ENCODE results near the gene DNAH6. TPM values are rescaled to one million over a fixed set of nuclear protein-coding genes. Genes with fewer than 3 reads are reported as not detected.
A peak's percentile ranks its signal among the peaks of the same experiment; 100 is the strongest.
"Not testable (repeated sequence)": the region's sequence is repeated elsewhere in the genome, so short reads cannot be mapped to it uniquely, and the experiment has no call there.

DNAH6 gene
- total RNA-seq, 8 experiments from 2014 or later: 0.14 to 7.4 (median 1.1) TPM

GRCh38 chr2:84749442-84749841, 233.1 kb downstream of the DNAH6 start:
- in situ Hi-C loops (cut with MboI; ENCODE audit: low pct_unique_long_range_greater_than_20kb in 2 of 9, low sequenced_read_pairs in 9 of 9, unreplicated experiment in 9 of 9): no loop called here

GRCh38 chr2:84755096-84755495, 238.8 kb downstream of the DNAH6 start:
- H3K4me1 ChIP-seq (replicated peaks in 1 of 2): no peaks in the 10 kb centered on the region
- in situ Hi-C loops (cut with MboI; ENCODE audit: low pct_unique_long_range_greater_than_20kb in 2 of 9, low sequenced_read_pairs in 9 of 9, unreplicated experiment in 9 of 9): no loop called here
- no peak for ATAC-seq (replicated peaks in 6 of 8)
- H3K27ac ChIP-seq: no peak overlapping the region
- 86 to 100% (median 100%) methylated on average over 1 of the region's 1 CpG; no CpG with 5 or more reads in 3 of the 10 experiments for WGBS, 10 experiments
- H3K4me3 ChIP-seq: no peak overlapping the region

More at GRCh38 chr2:84749442-84749841, 233.1 kb downstream of the DNAH6 start:
- Histone ChIP-seq H3K4me1 (replicated peaks in 1 of 2) (no peaks in the 10 kb centered on the region), H3K4me3 (no peak overlapping the region), H3K27ac (no peak overlapping the region)
- no peak for ATAC-seq (replicated peaks in 6 of 8)

- Histone ChIP-seq H3K27ac (no peak overlapping the region), H3K4me3 (no peak overlapping the region), H3K4me1 (replicated peaks in 1 of 2) (no peaks in the 10 kb centered on the region)
- ATAC-seq (replicated peaks in 6 of 8): no peak
- 19 to 100% (median 60%) methylated on average over 1 to 3 of the region's 3 CpGs; no CpG with 5 or more reads in 3 of the 10 experiments for WGBS, 10 experiments
- in situ Hi-C loops (cut with MboI; ENCODE audit: low pct_unique_long_range_greater_than_20kb in 2 of 9, low sequenced_read_pairs in 9 of 9, unreplicated experiment in 9 of 9): no loop called here
Measured at GRCh38 chr2:84757648-84758047, 241.3 kb downstream of the DNAH6 start.

- Histone ChIP-seq H3K27ac (no peak overlapping the region), H3K4me1 (replicated peaks in 1 of 2) (no peaks in the 10 kb centered on the region), H3K4me3 (no peak overlapping the region)
- 28 to 100% (median 83%) methylated on average over 2 of the region's 2 CpGs; no CpG with 5 or more reads in 1 of the 10 experiments for WGBS, 10 experiments
- in situ Hi-C loops (cut with MboI; ENCODE audit: low pct_unique_long_range_greater_than_20kb in 2 of 9, low sequenced_read_pairs in 9 of 9, unreplicated experiment in 9 of 9): no loop called here
- ATAC-seq (replicated peaks in 6 of 8): no peak
Measured at GRCh38 chr2:84766791-84767190, 250.5 kb downstream of the DNAH6 start.

GRCh38 chr2:84768840-84769239, 252.5 kb downstream of the DNAH6 start:
- Histone ChIP-seq H3K4me1 (replicated peaks in 1 of 2) (no peaks in the 10 kb centered on the region), H3K4me3 (no peak overlapping the region), H3K27ac (no peak overlapping the region)
- 0 to 100% (median 85%) methylated on average over 1 to 3 of the region's 4 CpGs; no CpG with 5 or more reads in 2 of the 10 experiments for WGBS, 10 experiments
- no peak for ATAC-seq (replicated peaks in 6 of 8)
- in situ Hi-C loops (cut with MboI; ENCODE audit: low pct_unique_long_range_greater_than_20kb in 2 of 9, low sequenced_read_pairs in 9 of 9, unreplicated experiment in 9 of 9): no loop called here

GRCh38 chr2:84770280-84770679, 254.0 kb downstream of the DNAH6 start:
- 0 to 100% (median 79%) methylated on average over 1 of the region's 1 CpG for WGBS, 10 experiments
- no peak overlapping the region for H3K4me3 ChIP-seq
- ATAC-seq (replicated peaks in 6 of 8): no peak
- no peak overlapping the region for H3K27ac ChIP-seq
- H3K4me1 ChIP-seq (replicated peaks in 1 of 2): no peaks in the 10 kb centered on the region
- in situ Hi-C loops (cut with MboI; ENCODE audit: low pct_unique_long_range_greater_than_20kb in 2 of 9, low sequenced_read_pairs in 9 of 9, unreplicated experiment in 9 of 9): no loop called here

GRCh38 chr2:84771251-84771650, 255.0 kb downstream of the DNAH6 start:
- H3K4me1 ChIP-seq (replicated peaks in 1 of 2): no peaks in the 10 kb centered on the region
- 0 to 100% (median 58%) methylated on average over 1 of the region's 1 CpG; no CpG with 5 or more reads in 2 of the 10 experiments for WGBS, 10 experiments

GRCh38 chr2:84773562-84773961, 257.3 kb downstream of the DNAH6 start:
- H3K27ac ChIP-seq; in situ Hi-C loops (cut with MboI; ENCODE audit: low pct_unique_long_range_greater_than_20kb in 2 of 9, low sequenced_read_pairs in 9 of 9, unreplicated experiment in 9 of 9); H3K4me1 ChIP-seq (replicated peaks in 1 of 2); H3K4me3 ChIP-seq; ATAC-seq (replicated peaks in 6 of 8): not testable (repeated sequence)
- 0 to 90% (median 46%) methylated on average over 1 to 3 of the region's 3 CpGs for WGBS, 10 experiments

More at GRCh38 chr2:84771251-84771650, 255.0 kb downstream of the DNAH6 start:
- no peak overlapping the region for H3K4me3 ChIP-seq
- no peak for ATAC-seq (replicated peaks in 6 of 8)
- H3K27ac ChIP-seq: no peak overlapping the region
- in situ Hi-C loops (cut with MboI; ENCODE audit: low pct_unique_long_range_greater_than_20kb in 2 of 9, low sequenced_read_pairs in 9 of 9, unreplicated experiment in 9 of 9): no loop called here

- Histone ChIP-seq H3K4me1 (replicated peaks in 1 of 2) (no peaks in the 10 kb centered on the region), H3K27ac (no peak overlapping the region), H3K4me3 (no peak overlapping the region)
- in situ Hi-C loops (cut with MboI; ENCODE audit: low pct_unique_long_range_greater_than_20kb in 2 of 9, low sequenced_read_pairs in 9 of 9, unreplicated experiment in 9 of 9): no loop called here
- WGBS, 10 experiments: 20 to 100% (median 79%) methylated on average over 1 of the region's 1 CpG; no CpG with 5 or more reads in 4 of the 10 experiments
- ATAC-seq (replicated peaks in 6 of 8): no peak
Measured at GRCh38 chr2:84776011-84776410, 259.7 kb downstream of the DNAH6 start.

GRCh38 chr2:84778911-84779690, 262.8 kb downstream of the DNAH6 start:
- ATAC-seq (replicated peaks in 6 of 8): no peak
- in situ Hi-C loops (cut with MboI; ENCODE audit: low pct_unique_long_range_greater_than_20kb in 2 of 9, low sequenced_read_pairs in 9 of 9, unreplicated experiment in 9 of 9): no loop called here
- H3K4me3 ChIP-seq: no peak overlapping the region

GRCh38 chr2:84779781-84780180, 263.5 kb downstream of the DNAH6 start:
- Histone ChIP-seq H3K4me3 (no peak overlapping the region), H3K27ac (no peak overlapping the region), H3K4me1 (replicated peaks in 1 of 2) (no peaks in the 10 kb centered on the region)
- WGBS, 10 experiments: 39 to 100% (median 69%) methylated on average over 1 to 3 of the region's 3 CpGs; no CpG with 5 or more reads in 1 of the 10 experiments
- in situ Hi-C loops (cut with MboI; ENCODE audit: low pct_unique_long_range_greater_than_20kb in 2 of 9, low sequenced_read_pairs in 9 of 9, unreplicated experiment in 9 of 9): no loop called here
- ATAC-seq (replicated peaks in 6 of 8): no peak

More at GRCh38 chr2:84778911-84779690, 262.8 kb downstream of the DNAH6 start:
- 50 to 100% (median 86%) methylated on average over 1 of the region's 1 CpG; no CpG with 5 or more reads in 2 of the 10 experiments for WGBS, 10 experiments
- Histone ChIP-seq H3K4me1 (replicated peaks in 1 of 2) (no peaks in the 10 kb centered on the region), H3K27ac (no peak overlapping the region)

GRCh38 chr2:84781942-84782716, 265.8 kb downstream of the DNAH6 start:
- no peak overlapping the region for H3K27ac ChIP-seq
- H3K4me1 ChIP-seq (replicated peaks in 1 of 2): no peaks in the 10 kb centered on the region
- in situ Hi-C loops (cut with MboI; ENCODE audit: low pct_unique_long_range_greater_than_20kb in 2 of 9, low sequenced_read_pairs in 9 of 9, unreplicated experiment in 9 of 9): no loop called here
- no peak overlapping the region for H3K4me3 ChIP-seq
- WGBS, 10 experiments: 18 to 100% (median 83%) methylated on average over 1 to 3 of the region's 3 CpGs; no CpG with 5 or more reads in 1 of the 10 experiments
- ATAC-seq (replicated peaks in 6 of 8): peak in 2 of 8 experiments; percentile 92 to 99

GRCh38 chr2:84782717-84783442, 266.6 kb downstream of the DNAH6 start:
- no peak for ATAC-seq (replicated peaks in 6 of 8)

More at GRCh38 chr2:84782717-84783442, 266.6 kb downstream of the DNAH6 start:
- in situ Hi-C loops (cut with MboI; ENCODE audit: low pct_unique_long_range_greater_than_20kb in 2 of 9, low sequenced_read_pairs in 9 of 9, unreplicated experiment in 9 of 9): no loop called here
- no peaks in the 10 kb centered on the region for H3K4me1 ChIP-seq (replicated peaks in 1 of 2)
- no peak overlapping the region for H3K4me3 ChIP-seq
- 14 to 100% (median 80%) methylated on average over 1 of the region's 1 CpG; no CpG with 5 or more reads in 1 of the 10 experiments for WGBS, 10 experiments
- no peak overlapping the region for H3K27ac ChIP-seq
